ENCODE data around the gene ASCL1. TPM values are rescaled to one million over a fixed set of nuclear protein-coding genes. Genes with fewer than 3 reads are reported as not detected.

ASCL1 gene
- total RNA-seq, 2 donors from 2014 or later, result not detected

GRCh38 chr12:102950107-102950949 lies 7.1 kb upstream of the ASCL1 start:
- peaks cover 0 to 7% of the 10 kb centered on the region in 2 donors for H3K27me3 ChIP-seq
- WGBS, 2 donors, result 4 to 6% methylated on average over 15 to 37 of the region's 37 CpGs

GRCh38 chr12:102950950-102951619 lies 6.4 kb upstream of the ASCL1 start:
- 16 to 18% methylated on average over 21 of the region's 21 CpGs for WGBS, 2 donors
- Histone ChIP-seq H3K4me3 (no peak overlapping the region), H3K27me3 (peaks cover 0 to 7% of the 10 kb centered on the region in 2 donors)

More at GRCh38 chr12:102950107-102950949, 7.1 kb upstream of the ASCL1 start:
- DNase-seq, result peak in 2 of 4 donors; percentile 30 to 46
- Histone ChIP-seq H3K4me1 (no peaks in the 10 kb centered on the region), H3K9me3 (no peaks in the 10 kb centered on the region), H3K36me3 (replicated peaks in 1 of 2; ENCODE audit: insufficient read depth in 1 of 2, low read depth in 2 of 2) (no peaks in the 10 kb centered on the region), H3K4me3 (no peak overlapping the region), H3K27ac (no peak overlapping the region)
- intact Hi-C loops (cut with DNase I), result loop anchor here (5.0 kb wide), 1 partner anchor 597 kb away; no protein-coding TSS in a partner anchor
- TF ChIP-seq POLR2A (IDR thresholded peaks at IDR 0.05) (no peak), CTCF (IDR thresholded peaks at IDR 0.05) (peak in 4 of 7 experiments; percentile 16 to 38 (median 30))
- peak; percentile 59 for ATAC-seq

GRCh38 chr12:102951841-102952240 lies 5.6 kb upstream of the ASCL1 start:
- TF ChIP-seq POLR2A (IDR thresholded peaks at IDR 0.05) (no peak), CTCF (IDR thresholded peaks at IDR 0.05) (no peak)
- Histone ChIP-seq H3K27ac (no peak overlapping the region), H3K4me3 (no peak overlapping the region), H3K4me1 (peaks cover 9% of the 10 kb centered on the region), H3K36me3 (replicated peaks in 1 of 2; ENCODE audit: insufficient read depth in 1 of 2, low read depth in 2 of 2) (no peaks in the 10 kb centered on the region), H3K27me3 (peaks cover 0 to 11% of the 10 kb centered on the region in 2 donors), H3K9me3 (no peaks in the 10 kb centered on the region)
- 45 to 57% methylated on average over 9 of the region's 9 CpGs for WGBS, 2 donors
- ATAC-seq (no peak), DNase-seq (no peak)
- intact Hi-C loops (cut with DNase I), result loop anchor here (5.0 kb wide), 1 partner anchor 595 kb away; no protein-coding TSS in a partner anchor

More at GRCh38 chr12:102950950-102951619, 6.4 kb upstream of the ASCL1 start:
- no peaks in the 10 kb centered on the region for H3K9me3 ChIP-seq
- H3K27ac ChIP-seq, result no peak overlapping the region
- TF ChIP-seq CTCF (IDR thresholded peaks at IDR 0.05) (no peak), POLR2A (IDR thresholded peaks at IDR 0.05) (no peak)
- peaks cover 3% of the 10 kb centered on the region for H3K4me1 ChIP-seq
- DNase-seq, result no peak
- no peaks in the 10 kb centered on the region for H3K36me3 ChIP-seq (replicated peaks in 1 of 2; ENCODE audit: insufficient read depth in 1 of 2, low read depth in 2 of 2)
- intact Hi-C loops (cut with DNase I), result loop anchor here (5.0 kb wide), 1 partner anchor 596 kb away; no protein-coding TSS in a partner anchor
- no peak for ATAC-seq

- Histone ChIP-seq H3K27ac (no peak overlapping the region), H3K4me1 (peaks cover 22% of the 10 kb centered on the region), H3K27me3 (peaks cover 0 to 11% of the 10 kb centered on the region in 2 donors), H3K36me3 (replicated peaks in 1 of 2; ENCODE audit: insufficient read depth in 1 of 2, low read depth in 2 of 2) (no peaks in the 10 kb centered on the region), H3K4me3 (no peak overlapping the region), H3K9me3 (no peaks in the 10 kb centered on the region)
- no peak for ATAC-seq
- no peak for TF ChIP-seq POLR2A (IDR thresholded peaks at IDR 0.05)
- no peak for TF ChIP-seq CTCF (IDR thresholded peaks at IDR 0.05)
- intact Hi-C loops (cut with DNase I), result loop anchor here (5.0 kb wide), 1 partner anchor 594 kb away; no protein-coding TSS in a partner anchor
- DNase-seq, result no peak
These were observed 4.3 kb upstream of the ASCL1 start for GRCh38 chr12:102953221-102953620.
